BLaER1 (cell line): Measurements from ENCODE around the gene ZSCAN22.
A peak's percentile ranks its signal among the peaks of the same experiment; 100 is the strongest.

Experiments
- H3K27ac ChIP-seq: shearing (Covaris generic); formaldehyde crosslinking; 2 replicates; pipeline ENCODE4 v1.8.1; 2022
- H3K27me3 ChIP-seq: shearing (Covaris generic); formaldehyde crosslinking; 2 replicates; pipeline ENCODE4 v1.8.1; 2022
- H3K36me3 ChIP-seq: shearing (Covaris generic); formaldehyde crosslinking; 2 replicates; pipeline ENCODE4 v1.8.1; 2022
- H3K4me1 ChIP-seq: shearing (Covaris generic); formaldehyde crosslinking; 2 replicates; pipeline ENCODE4 v1.8.1; 2022
- H3K4me2 ChIP-seq: shearing (Covaris generic); formaldehyde crosslinking; 2 replicates; pipeline ENCODE4 v1.8.1; 2022
- H3K4me3 ChIP-seq: shearing (Covaris generic); formaldehyde crosslinking; 2 replicates; pipeline ENCODE4 v1.8.1; 2022
- H3K9ac ChIP-seq: shearing (Covaris generic); formaldehyde crosslinking; 2 replicates; pipeline ENCODE4 v1.8.1; 2022
- H3K9me3 ChIP-seq: shearing (Covaris generic); formaldehyde crosslinking; 2 replicates; pipeline ENCODE4 v1.8.1; 2022
- H4K20me1 ChIP-seq: shearing (Covaris generic); formaldehyde crosslinking; 2 replicates; pipeline ENCODE4 v1.8.1; 2022
- Cebpa-rat ChIP-seq: shearing (Covaris generic); IDR thresholded peaks from 2 replicates; pipeline ENCODE4 v1.8.1; 2022

Gene ZSCAN22

DNA sequence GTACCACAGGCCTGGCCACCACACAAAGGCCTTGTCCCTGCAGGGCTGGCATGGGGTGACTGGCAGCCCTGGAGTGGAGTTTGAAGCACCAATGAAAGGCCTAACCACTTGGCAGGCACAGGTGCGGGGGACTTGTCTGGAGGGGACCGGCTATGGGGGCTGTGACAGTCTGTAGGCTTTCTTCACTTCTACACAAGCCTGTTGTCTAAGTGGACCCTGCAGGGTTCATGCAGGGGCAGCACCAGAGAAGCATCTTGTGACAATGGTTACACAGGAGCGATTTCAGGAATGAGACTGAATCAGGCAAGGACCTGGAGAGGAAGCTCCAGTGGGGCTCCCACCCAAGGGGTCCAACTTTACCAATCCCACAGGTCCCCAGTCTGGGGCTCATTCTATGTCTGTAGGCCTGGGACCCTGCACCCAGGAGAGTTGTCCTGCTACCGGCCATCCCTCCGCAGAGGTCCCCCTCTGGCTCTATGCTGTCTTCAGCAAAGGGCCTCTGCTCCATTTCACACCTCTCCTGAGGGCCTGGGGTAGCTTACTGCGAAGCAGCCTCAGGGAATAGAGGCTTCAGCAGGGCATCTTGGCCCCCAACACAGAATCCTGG is 56.3 kb downstream of the ZSCAN22 start:
- peak overlapping the region; percentile 97 for H3K4me2 ChIP-seq
- peak overlapping the region; percentile 79 for H3K9ac ChIP-seq
- H3K4me3 ChIP-seq, result peak overlapping the region; percentile 81; the same call in 1 of the 2 replicates
- H3K4me1 ChIP-seq, result peaks cover 66% of the 10 kb centered on the region
- peaks cover 3% of the 10 kb centered on the region for H3K36me3 ChIP-seq
- peaks cover 10% of the 10 kb centered on the region for H4K20me1 ChIP-seq
- peak overlapping the region; percentile 94 for H3K27ac ChIP-seq
- no peaks in the 10 kb centered on the region for H3K9me3 ChIP-seq
- TF ChIP-seq Cebpa-rat, result no peak
- no peaks in the 10 kb centered on the region for H3K27me3 ChIP-seq

DNA sequence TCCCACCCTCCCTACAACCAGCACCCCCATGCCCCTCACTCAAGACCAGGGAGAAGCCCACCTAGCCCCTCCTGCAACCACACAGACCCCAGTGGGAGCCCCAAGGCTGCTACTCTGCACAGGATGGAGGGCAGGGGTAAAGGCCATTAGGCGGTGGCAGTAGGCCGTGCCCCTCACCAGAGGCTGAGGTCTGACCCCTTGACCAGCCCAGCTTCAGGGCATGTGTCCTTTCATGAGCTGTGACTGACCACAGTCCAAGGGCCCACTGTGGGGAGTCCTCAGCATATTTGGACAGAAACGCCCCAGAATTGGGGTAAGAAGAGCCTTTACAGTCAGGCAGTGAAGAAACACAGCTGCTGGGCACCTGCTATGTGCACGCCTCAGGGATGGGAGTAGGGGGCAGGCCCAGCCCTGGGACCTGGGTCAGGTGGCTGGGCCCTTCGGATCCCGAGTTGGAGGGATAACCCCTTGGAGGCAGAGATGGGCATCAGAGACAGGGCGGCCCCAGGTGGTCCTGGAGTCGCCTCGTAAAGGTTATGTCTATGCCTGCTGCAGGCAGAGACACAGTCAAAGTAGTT is 58.6 kb downstream of the ZSCAN22 start:
- Histone ChIP-seq H3K36me3 (peaks cover 26% of the 10 kb centered on the region), H4K20me1 (peaks cover 33% of the 10 kb centered on the region), H3K4me3 (peak overlapping the region; percentile 94), H3K27ac (peak overlapping the region; percentile 98), H3K4me2 (peak overlapping the region; percentile 95), H3K9me3 (no peaks in the 10 kb centered on the region), H3K27me3 (no peaks in the 10 kb centered on the region), H3K9ac (peak overlapping the region; percentile 98), H3K4me1 (peaks cover 70% of the 10 kb centered on the region)
- TF ChIP-seq Cebpa-rat, result no peak

DNA sequence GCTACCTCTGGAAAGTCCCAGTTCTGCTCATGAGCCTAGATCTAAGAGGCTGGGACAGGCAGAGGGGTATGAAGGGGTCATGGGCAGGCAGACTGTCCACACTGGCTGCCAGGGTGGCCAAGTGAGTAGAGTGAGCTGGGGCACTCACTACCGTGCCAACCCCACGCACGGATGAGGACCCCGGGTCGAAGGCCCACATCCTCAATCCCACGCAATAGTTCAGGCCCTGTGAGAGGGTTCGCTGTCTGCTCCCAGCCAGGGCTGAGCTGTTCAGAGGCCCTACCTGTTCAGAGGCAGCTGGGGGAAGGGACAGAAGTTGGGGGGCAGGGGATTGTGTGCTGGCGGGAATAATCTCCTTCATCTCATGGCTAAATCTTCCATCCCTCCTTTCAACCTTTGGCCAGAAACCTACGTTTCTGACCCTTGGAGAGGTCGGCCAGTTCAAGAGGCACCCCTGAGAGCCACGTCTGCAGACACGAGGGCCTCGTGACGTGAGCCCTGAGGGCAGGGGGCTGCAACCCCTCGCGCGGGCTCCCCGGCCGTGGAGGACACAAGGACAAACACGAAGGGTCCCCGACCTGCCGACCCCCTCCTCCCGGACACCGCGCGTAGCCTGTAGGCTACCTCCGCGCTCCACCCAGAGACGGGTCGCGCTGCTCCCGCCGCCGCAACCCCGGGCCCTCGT is 59.2 kb downstream of the ZSCAN22 start:
- Histone ChIP-seq H3K4me1 (peaks cover 76% of the 10 kb centered on the region), H3K4me2 (peak overlapping the region; percentile 95), H3K9me3 (no peaks in the 10 kb centered on the region), H3K36me3 (peaks cover 32% of the 10 kb centered on the region), H3K9ac (peak overlapping the region; percentile 98), H3K27ac (peak overlapping the region; percentile 98), H3K4me3 (peak overlapping the region; percentile 94), H4K20me1 (peaks cover 39% of the 10 kb centered on the region), H3K27me3 (no peaks in the 10 kb centered on the region)
- TF ChIP-seq Cebpa-rat, result no peak

DNA sequence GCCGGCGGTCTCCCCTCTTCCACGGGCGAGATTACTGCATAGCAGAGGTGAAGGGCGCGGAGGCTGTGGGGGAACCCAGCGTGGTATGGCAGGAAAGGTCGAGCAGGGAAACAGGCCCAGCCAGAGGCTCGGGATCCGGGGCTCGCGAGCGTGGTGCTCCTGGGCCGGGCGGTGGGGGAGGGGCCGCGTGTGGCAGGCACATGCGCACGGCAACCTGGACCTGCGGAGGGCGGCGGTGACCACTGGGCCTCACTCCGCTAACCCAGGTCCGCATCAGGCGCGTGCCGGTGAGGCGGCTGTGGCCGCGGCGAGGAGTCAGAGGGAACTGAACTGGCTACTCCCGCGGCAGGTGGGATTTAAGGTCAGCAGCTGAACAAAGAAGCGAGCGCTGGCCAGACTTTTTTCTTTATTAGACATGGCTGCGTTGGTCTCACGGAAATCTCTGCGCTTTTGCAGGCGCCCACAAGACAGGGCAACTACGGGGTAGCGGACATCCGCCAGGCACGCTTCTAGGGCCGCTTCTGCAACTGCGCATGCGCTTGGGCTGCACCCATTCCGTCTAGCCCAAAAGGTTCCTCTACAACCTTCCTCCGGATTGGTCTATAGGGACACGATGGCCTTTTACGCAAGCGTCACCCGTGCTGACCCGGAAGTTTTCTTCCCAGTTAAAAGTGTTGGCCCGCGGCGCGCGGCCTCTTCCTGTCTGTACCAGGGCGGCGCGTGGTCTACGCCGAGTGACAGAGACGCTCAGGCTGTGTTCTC is 60.0 kb downstream of the ZSCAN22 start, which contains the start of gene RPS5:
TSS of gene RPS5 (plus strand) at position 694 of the 762 bp plus-strand sequence. CDS start 869 bp downstream, outside the sequence.
- Histone ChIP-seq H3K4me2 (peak within 1 kb of the TSS; percentile 97), H4K20me1 (peaks cover 46% of the 10 kb centered on the region), H3K4me1 (peaks cover 76% of the 10 kb centered on the region), H3K27ac (peak within 1 kb of the TSS; percentile 98), H3K9ac (peak within 1 kb of the TSS; percentile 98), H3K27me3 (no peaks in the 10 kb centered on the region), H3K4me3 (peak within 1 kb of the TSS; percentile 94), H3K36me3 (peaks cover 39% of the 10 kb centered on the region), H3K9me3 (no peaks in the 10 kb centered on the region)
- TF ChIP-seq Cebpa-rat, result no peak; the same call in 1 of the 2 replicates

DNA sequence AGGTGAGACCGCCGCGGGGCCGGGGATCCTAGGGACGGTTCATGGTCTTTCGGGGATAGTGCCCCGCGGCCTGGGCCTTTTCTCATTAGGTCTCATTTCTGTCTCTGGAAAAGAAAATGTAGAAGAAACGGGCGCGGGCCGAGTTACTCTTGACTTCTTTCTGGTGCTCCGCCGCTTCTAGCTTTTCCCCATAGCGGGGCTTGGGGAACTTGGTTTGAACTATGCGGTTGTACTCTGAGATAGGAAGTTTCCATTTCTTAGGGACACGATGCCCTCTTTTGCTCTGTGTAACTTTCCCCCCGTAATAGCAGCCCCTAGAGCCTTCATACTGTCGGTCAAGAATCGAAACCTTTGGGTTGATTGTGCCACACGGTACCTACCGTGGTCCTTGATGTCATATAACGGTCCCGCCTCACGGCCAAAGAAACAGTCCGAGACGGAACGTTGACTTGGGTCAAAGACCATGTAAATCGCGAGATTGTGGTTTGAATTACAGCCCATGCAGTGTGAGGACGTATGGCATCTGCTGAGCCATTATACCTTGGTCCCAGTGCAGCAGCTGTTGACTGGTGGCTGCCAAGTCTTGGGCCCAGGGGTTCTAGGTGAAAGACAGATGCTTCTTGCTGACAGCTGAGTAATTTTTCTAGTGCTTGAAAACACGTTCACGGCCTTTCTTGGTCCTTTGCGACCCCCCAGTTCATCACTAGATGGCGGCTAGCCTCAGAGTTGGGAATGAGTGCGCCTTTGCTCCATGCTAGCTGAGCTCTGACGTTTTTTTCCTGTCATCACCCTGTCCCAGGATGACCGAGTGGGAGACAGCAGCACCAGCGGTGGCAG is 60.8 kb downstream of the ZSCAN22 start:
- H3K4me2 ChIP-seq, result peak overlapping the region; percentile 97
- no peaks in the 10 kb centered on the region for H3K27me3 ChIP-seq
- H3K4me3 ChIP-seq, result peak overlapping the region; percentile 94
- peaks cover 47% of the 10 kb centered on the region for H3K36me3 ChIP-seq
- H3K9me3 ChIP-seq, result no peaks in the 10 kb centered on the region
- H3K27ac ChIP-seq, result peak overlapping the region; percentile 98
- peaks cover 68% of the 10 kb centered on the region for H3K4me1 ChIP-seq
- H3K9ac ChIP-seq, result peak overlapping the region; percentile 98
- peaks cover 54% of the 10 kb centered on the region for H4K20me1 ChIP-seq
- TF ChIP-seq Cebpa-rat, result no peak

DNA sequence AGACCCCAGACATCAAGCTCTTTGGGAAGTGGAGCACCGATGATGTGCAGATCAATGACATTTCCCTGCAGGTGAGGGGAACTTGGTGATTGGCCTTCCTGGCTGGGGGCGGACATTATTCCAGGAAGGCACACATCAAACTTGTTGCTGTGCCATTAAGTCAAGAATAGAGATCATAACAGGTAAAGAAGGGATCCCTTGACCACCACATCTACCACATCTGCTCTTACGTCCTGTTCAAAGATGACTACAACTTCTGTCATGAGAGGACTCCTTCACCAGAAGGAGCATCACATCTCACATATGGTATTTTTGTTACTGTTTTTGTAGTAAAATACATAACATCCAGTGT is 61.4 kb downstream of the ZSCAN22 start:
- Histone ChIP-seq H3K9me3 (no peaks in the 10 kb centered on the region), H3K4me3 (peak overlapping the region; percentile 94), H3K4me1 (peaks cover 62% of the 10 kb centered on the region), H3K9ac (peak overlapping the region; percentile 98), H3K36me3 (peaks cover 53% of the 10 kb centered on the region), H3K27ac (0 out of 2 replicates have a peak overlapping the region, but pooled peaks have one; percentile 98), H3K4me2 (peak overlapping the region; percentile 97), H3K27me3 (no peaks in the 10 kb centered on the region), H4K20me1 (peaks cover 60% of the 10 kb centered on the region)
- no peak for TF ChIP-seq Cebpa-rat
